ENCODE measurements around the gene RPL3.

DNA sequence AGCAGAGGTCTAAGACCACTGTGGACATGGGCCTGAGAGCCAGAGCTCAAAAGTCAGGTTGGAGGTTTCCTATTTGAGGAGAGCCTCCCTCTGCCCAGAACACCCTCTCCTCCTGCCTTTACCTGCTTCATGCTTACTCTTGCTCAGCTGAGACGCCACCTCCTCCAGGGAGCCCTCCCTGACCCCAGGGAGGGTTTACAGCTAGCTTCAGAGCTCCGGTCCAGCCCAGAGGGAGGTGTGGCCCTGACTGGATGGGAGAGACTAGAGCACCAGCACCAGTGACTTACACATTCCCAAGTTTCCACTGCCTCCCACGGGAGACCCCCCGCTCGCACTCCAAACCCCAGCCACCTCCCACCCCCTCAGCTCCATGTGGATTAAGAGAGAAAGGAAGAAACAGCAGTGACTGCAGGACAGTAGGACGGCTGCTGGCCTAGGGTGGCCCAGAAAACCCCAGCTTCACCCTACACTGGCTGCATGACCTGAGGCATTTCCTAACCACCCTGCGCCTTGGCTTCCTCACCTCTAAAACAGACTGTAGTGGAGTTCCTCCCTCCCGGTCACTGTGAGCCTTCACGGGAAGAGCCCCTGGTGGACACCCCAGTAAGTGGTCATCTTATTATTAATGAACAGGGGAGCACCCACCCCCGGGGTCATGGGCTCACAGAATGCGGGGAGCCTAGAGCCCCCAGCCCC, 50.2 kb downstream of the RPL3 start:
- TF ChIP-seq, protein P1, sequence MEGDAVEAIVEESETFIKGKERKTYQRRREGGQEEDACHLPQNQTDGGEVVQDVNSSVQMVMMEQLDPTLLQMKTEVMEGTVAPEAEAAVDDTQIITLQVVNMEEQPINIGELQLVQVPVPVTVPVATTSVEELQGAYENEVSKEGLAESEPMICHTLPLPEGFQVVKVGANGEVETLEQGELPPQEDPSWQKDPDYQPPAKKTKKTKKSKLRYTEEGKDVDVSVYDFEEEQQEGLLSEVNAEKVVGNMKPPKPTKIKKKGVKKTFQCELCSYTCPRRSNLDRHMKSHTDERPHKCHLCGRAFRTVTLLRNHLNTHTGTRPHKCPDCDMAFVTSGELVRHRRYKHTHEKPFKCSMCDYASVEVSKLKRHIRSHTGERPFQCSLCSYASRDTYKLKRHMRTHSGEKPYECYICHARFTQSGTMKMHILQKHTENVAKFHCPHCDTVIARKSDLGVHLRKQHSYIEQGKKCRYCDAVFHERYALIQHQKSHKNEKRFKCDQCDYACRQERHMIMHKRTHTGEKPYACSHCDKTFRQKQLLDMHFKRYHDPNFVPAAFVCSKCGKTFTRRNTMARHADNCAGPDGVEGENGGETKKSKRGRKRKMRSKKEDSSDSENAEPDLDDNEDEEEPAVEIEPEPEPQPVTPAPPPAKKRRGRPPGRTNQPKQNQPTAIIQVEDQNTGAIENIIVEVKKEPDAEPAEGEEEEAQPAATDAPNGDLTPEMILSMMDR (IDR thresholded peaks at IDR 0.05; ENCODE audit: low read length) = no peak
- TF ChIP-seq EZH2 (IDR thresholded peaks at IDR 0.05; ENCODE audit: borderline replicate concordance, low read length) = no peak

Data from OCI-LY1 (cell line).